GM19468 (cell line): ENCODE data around the gene CAV3.

Experiments used
- ATAC-seq: cut with Tn5 transposase; IDR thresholded peaks from one replicate; pipeline ENCODE4 v1.9.1; 2021; ENCODE audit warnings: mild to moderate bottlenecking, moderate library complexity, moderate number of reproducible peaks; ENCODE audit not compliant: unreplicated experiment; ENCODE audit errors: extremely low read depth

Gene CAV3

GRCh38 chr3:8734137-8734878 is 706 bp downstream of the CAV3 start:
- no peak for ATAC-seq

GRCh38 chr3:8734908-8735307 is 1.3 kb downstream of the CAV3 start:
- ATAC-seq, result no peak

GRCh38 chr3:8736436-8736835 is 2.8 kb downstream of the CAV3 start:
- no peak for ATAC-seq

GRCh38 chr3:8737301-8737700 is 3.7 kb downstream of the CAV3 start:
- no peak for ATAC-seq

GRCh38 chr3:8737823-8738222 is 4.2 kb downstream of the CAV3 start:
- ATAC-seq, result no peak

- no peak for ATAC-seq
Observed at GRCh38 chr3:8738639-8739038, 5.0 kb downstream of the CAV3 start.

- no peak for ATAC-seq
Observed at GRCh38 chr3:8739757-8740504, 6.3 kb downstream of the CAV3 start.

- no peak for ATAC-seq
Observed at GRCh38 chr3:8741581-8742261, 8.1 kb downstream of the CAV3 start.

GRCh38 chr3:8743021-8743601 is 9.5 kb downstream of the CAV3 start:
- ATAC-seq, result no peak

- no peak for ATAC-seq
Observed at GRCh38 chr3:8743911-8744310, 10.3 kb downstream of the CAV3 start.

GRCh38 chr3:8745619-8746370 is 12.2 kb downstream of the CAV3 start:
- no peak for ATAC-seq

- ATAC-seq, result no peak
Observed at GRCh38 chr3:8746780-8747345, 13.3 kb downstream of the CAV3 start.

- ATAC-seq, result no peak
Observed at GRCh38 chr3:8749316-8749715, 15.7 kb downstream of the CAV3 start.

- ATAC-seq, result no peak
Observed at GRCh38 chr3:8752832-8753231, 19.2 kb downstream of the CAV3 start.

GRCh38 chr3:8755097-8755496 is 21.5 kb downstream of the CAV3 start:
- ATAC-seq, result no peak

GRCh38 chr3:8755564-8756237 is 22.1 kb downstream of the CAV3 start:
- ATAC-seq, result no peak

GRCh38 chr3:8756671-8757070 is 23.1 kb downstream of the CAV3 start:
- ATAC-seq, result no peak

GRCh38 chr3:8757551-8758518 is 24.2 kb downstream of the CAV3 start:
- ATAC-seq, result no peak
